Measurements from ENCODE around the gene HTR1B. TPM values are rescaled to one million over a fixed set of nuclear protein-coding genes. Genes with fewer than 3 reads are reported as not detected.
A peak's percentile ranks its signal among the peaks of the same experiment; 100 is the strongest.

Gene HTR1B, protein sequence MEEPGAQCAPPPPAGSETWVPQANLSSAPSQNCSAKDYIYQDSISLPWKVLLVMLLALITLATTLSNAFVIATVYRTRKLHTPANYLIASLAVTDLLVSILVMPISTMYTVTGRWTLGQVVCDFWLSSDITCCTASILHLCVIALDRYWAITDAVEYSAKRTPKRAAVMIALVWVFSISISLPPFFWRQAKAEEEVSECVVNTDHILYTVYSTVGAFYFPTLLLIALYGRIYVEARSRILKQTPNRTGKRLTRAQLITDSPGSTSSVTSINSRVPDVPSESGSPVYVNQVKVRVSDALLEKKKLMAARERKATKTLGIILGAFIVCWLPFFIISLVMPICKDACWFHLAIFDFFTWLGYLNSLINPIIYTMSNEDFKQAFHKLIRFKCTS
- 1 to 10 TPM in 1 of 2 donors, not detected in 1; 2.8 TPM for total RNA-seq

DNA sequence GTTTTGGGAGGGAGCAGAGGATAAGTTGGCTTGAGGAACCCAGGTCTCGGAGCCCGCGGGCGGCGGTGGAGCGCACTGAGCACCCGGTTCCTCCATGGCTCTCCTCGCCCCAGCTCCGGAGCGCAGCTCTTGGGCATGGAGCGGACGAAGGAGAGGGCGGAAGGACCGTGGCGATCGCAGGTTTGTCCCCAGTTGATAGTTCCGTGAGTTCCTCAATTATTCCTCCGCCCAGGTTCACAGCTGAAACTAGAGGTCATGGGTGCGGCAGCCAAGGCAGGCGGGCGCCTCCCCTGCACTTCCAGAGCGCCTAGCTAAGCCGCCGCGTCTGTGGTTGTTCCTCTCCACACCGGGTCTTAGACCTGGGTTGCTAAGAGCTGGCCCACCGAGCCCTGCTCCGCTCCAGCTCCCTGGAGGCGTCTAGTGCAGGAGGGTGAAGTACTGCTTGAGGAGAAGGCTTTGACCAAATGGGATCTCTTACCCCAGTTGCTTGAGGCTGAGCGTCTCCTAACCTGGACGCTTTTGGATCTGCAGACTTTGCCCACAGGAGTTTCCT lies at the start of gene HTR1B:
HTR1B (minus strand) TSS at position 184 of the 553 bp plus-strand sequence; CDS start at position 96, 88 bp downstream.
- H3K27me3 ChIP-seq (replicated peaks; ENCODE audit: insufficient read depth): peaks cover 18% of the 10 kb centered on the region
- no peaks in the 10 kb centered on the region for H3K9me3 ChIP-seq
- no peaks in the 10 kb centered on the region for H3K36me3 ChIP-seq
- no peak within 1 kb of the TSS for H3K27ac ChIP-seq
- TF ChIP-seq POLR2AphosphoS5 (IDR thresholded peaks at IDR 0.05): no peak
- 0% methylated on average over 28 of the region's 31 CpGs for WGBS
- no peak for DNase-seq (ENCODE audit: low spot score)
- intact Hi-C loops (cut with DNase I): loop anchor here (10.0 kb wide), 1 partner anchor 1371 kb away; no protein-coding TSS in a partner anchor
- peaks cover 2% of the 10 kb centered on the region for H3K4me1 ChIP-seq (replicated peaks)
- peak within 1 kb of the TSS; percentile 22 to 31 for H3K4me3 ChIP-seq

DNA sequence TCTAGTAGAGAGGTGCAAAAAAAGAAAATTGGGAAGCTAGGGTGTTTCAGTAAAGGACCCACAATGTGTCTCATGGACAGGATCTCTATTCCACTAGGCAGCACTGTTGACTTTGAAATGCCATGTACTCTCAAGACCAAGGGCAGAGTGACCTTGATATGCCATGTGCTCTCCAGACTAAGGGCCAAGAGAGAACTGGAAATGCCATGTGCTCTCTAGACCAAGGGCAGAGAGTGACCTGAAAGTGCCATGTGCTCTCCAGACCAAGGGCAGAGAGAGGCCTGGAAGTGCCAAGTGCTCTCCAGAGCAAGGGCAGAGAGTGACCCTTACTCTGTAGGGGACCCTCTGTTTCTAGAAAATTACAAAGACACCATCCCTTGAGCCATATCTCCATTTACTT lies 49.3 kb upstream of the HTR1B start:
- DNase-seq (ENCODE audit: low spot score): no peak
- intact Hi-C loops (cut with DNase I): no loop called here
- H3K9me3 ChIP-seq: no peaks in the 10 kb centered on the region
- no peaks in the 10 kb centered on the region for H3K27me3 ChIP-seq (replicated peaks; ENCODE audit: insufficient read depth)
- no peaks in the 10 kb centered on the region for H3K36me3 ChIP-seq
- H3K4me3 ChIP-seq: no peak overlapping the region
- H3K27ac ChIP-seq: no peak overlapping the region
- H3K4me1 ChIP-seq (replicated peaks): no peaks in the 10 kb centered on the region
- no peak for TF ChIP-seq POLR2A (IDR thresholded peaks at IDR 0.05)
- TF ChIP-seq, protein P1, sequence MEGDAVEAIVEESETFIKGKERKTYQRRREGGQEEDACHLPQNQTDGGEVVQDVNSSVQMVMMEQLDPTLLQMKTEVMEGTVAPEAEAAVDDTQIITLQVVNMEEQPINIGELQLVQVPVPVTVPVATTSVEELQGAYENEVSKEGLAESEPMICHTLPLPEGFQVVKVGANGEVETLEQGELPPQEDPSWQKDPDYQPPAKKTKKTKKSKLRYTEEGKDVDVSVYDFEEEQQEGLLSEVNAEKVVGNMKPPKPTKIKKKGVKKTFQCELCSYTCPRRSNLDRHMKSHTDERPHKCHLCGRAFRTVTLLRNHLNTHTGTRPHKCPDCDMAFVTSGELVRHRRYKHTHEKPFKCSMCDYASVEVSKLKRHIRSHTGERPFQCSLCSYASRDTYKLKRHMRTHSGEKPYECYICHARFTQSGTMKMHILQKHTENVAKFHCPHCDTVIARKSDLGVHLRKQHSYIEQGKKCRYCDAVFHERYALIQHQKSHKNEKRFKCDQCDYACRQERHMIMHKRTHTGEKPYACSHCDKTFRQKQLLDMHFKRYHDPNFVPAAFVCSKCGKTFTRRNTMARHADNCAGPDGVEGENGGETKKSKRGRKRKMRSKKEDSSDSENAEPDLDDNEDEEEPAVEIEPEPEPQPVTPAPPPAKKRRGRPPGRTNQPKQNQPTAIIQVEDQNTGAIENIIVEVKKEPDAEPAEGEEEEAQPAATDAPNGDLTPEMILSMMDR (IDR thresholded peaks at IDR 0.05): no peak

DNA sequence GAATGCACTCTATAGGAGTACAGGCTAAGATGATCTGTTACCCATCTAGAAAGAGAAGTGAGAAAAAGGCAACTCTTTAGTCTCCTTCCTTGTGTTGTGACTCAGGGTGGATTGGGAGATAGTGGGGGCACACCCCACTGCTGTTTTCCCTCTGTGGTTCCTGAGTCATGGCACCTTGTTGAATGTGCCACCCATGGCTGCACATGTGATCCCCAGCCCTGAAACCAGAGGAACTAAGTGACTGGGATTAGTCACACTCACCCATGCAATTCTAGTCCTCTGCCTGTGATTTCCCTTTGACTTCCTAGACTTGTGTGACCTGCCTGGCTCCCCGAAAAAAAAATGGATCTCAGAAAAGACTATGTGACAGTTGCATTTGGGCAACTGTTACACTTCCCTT lies 48.6 kb upstream of the HTR1B start:
- 95% methylated on average over 1 of the region's 1 CpG for WGBS

DNA sequence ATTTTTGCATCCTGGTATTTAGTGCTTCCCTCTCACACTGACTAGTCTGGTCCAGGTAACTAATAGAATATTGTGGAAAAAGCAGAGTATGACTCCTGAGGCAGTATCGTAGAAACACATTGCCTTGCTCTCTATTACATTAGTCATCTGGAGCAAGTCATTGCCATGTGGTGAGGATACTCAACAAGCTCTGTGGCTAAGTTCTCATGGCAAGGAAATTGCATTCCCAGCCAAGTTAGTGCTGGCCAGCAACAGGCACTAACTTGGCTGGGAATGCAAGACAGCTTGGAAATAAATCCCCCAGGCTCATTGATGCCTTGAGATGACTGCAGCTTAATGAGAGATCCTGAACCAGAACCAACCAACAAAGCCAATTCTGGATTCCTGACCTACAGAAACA lies 39.7 kb upstream of the HTR1B start:
- H3K4me3 ChIP-seq: no peak overlapping the region
- TF ChIP-seq POLR2AphosphoS5 (IDR thresholded peaks at IDR 0.05) (no peak), POLR2A (IDR thresholded peaks at IDR 0.05) (no peak)
- TF ChIP-seq, protein P1 (IDR thresholded peaks at IDR 0.05): no peak
- no peaks in the 10 kb centered on the region for H3K27me3 ChIP-seq (replicated peaks; ENCODE audit: insufficient read depth)
- DNase-seq (ENCODE audit: low spot score): no peak
- no peaks in the 10 kb centered on the region for H3K36me3 ChIP-seq
- WGBS: 89% methylated on average over 1 of the region's 1 CpG
- no peaks in the 10 kb centered on the region for H3K4me1 ChIP-seq (replicated peaks)
- H3K27ac ChIP-seq: no peak overlapping the region
- intact Hi-C loops (cut with DNase I): no loop called here
- H3K9me3 ChIP-seq: no peaks in the 10 kb centered on the region

More for the DNA sequence above, 48.6 kb upstream of the HTR1B start:
- H3K9me3 ChIP-seq: no peaks in the 10 kb centered on the region
- intact Hi-C loops (cut with DNase I): no loop called here
- H3K4me1 ChIP-seq (replicated peaks): no peaks in the 10 kb centered on the region
- TF ChIP-seq POLR2A (IDR thresholded peaks at IDR 0.05) (no peak), POLR2AphosphoS5 (IDR thresholded peaks at IDR 0.05) (no peak)
- TF ChIP-seq, protein P1 (IDR thresholded peaks at IDR 0.05): no peak
- no peaks in the 10 kb centered on the region for H3K27me3 ChIP-seq (replicated peaks; ENCODE audit: insufficient read depth)
- no peak for DNase-seq (ENCODE audit: low spot score)
- H3K27ac ChIP-seq: no peak overlapping the region
- no peaks in the 10 kb centered on the region for H3K36me3 ChIP-seq
- H3K4me3 ChIP-seq: no peak overlapping the region

DNA sequence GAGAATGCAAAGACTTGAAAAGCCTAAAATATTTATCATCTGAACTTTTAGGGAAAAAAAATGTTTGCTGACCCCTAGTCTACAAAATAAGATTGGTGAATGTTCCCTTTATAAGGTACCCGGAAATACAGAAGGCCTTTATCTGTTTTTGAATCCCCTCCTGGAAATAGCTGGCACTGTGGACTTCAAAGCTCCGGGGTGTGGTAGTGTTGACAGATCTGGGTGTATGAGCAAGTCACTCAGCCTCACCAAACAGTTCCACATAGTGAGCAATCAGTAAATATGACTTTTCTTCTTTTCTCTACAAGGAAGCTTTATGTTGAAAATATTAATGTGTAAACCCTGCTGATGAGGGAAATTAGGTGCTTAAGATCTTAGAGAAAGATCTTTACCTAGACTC lies 29.2 kb upstream of the HTR1B start:
- no peak for DNase-seq (ENCODE audit: low spot score)
- H3K27ac ChIP-seq: no peak overlapping the region
- no peaks in the 10 kb centered on the region for H3K4me1 ChIP-seq (replicated peaks)
- H3K27me3 ChIP-seq (replicated peaks; ENCODE audit: insufficient read depth): no peaks in the 10 kb centered on the region
- no peak overlapping the region for H3K4me3 ChIP-seq
- WGBS: 48% methylated on average over 2 of the region's 2 CpGs
- no peaks in the 10 kb centered on the region for H3K36me3 ChIP-seq
- TF ChIP-seq, protein P1 (IDR thresholded peaks at IDR 0.05): no peak
- TF ChIP-seq POLR2A (IDR thresholded peaks at IDR 0.05) (no peak), POLR2AphosphoS5 (IDR thresholded peaks at IDR 0.05) (no peak)
- H3K9me3 ChIP-seq: no peaks in the 10 kb centered on the region
- intact Hi-C loops (cut with DNase I): no loop called here

Measured in prostate gland (tissue), 2 donors.